DMS 273 (cell line): ENCODE data around the gene OR2AT4.
"Not testable (repeated sequence)": the region's sequence is repeated elsewhere in the genome, so short reads cannot be mapped to it uniquely, and the experiment has no call there.

ENCODE experiments used
- DNase-seq: peaks from one replicate; lab custom pipeline; 2025; ENCODE audit not compliant: unreplicated experiment; lab: John Stamatoyannopoulos, UW

The OR2AT4 gene

DNA sequence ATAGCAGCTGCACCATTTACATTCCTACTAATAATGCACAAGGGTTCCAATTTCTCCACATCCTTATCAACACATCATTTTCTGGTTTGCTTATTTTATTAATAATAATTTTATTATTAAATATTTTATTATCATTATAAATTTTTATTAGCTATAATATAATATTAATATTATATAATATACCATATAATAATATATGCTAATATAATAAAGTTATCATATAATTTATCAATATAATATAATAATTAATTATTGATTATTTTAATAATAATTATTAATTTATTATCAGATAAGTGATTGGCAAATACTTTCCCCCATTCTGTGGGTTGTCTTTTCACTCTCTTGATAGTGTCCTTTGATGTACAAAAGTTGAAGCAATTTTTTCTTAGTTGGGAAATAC is 27.7 kb downstream of the OR2AT4 start:
- no peak for DNase-seq

DNA sequence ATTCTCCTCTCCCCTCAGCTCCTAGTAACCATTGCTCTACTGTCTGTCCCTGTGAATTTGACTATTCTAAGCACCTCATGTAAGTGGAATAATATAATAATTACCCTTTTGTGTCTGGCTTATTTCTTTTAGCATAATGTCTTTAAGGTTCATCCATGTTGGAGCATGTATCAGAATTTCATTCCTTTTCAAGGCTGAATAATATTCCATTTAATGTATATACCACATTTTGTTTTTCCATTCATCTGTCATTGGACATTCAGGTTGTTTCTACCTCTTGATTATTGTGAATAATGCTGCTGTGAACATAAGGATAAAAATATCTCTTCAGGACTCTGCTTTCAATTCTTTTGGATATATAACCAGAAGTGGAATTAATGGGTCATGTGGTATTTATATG is 28.1 kb downstream of the OR2AT4 start:
- DNase-seq = no peak

DNA sequence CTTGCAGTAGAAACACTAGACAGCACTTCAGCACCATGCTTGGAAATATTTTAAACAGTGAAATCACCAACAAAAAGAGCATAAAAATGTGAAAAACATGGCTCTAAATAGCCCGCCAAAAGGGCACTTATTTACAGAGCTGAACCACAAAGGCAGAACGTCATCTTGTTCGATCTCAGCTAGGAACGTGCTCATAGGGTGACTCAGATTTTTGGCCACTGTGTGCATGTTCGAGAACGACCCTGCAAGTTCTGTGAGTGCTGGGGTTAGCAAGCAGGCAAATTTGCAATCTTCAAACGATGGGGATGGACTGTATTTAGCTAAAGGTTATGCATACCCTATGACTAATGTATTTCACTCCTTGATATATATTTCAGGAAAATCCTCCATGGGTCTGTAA is 30.6 kb downstream of the OR2AT4 start:
- DNase-seq = no peak

DNA sequence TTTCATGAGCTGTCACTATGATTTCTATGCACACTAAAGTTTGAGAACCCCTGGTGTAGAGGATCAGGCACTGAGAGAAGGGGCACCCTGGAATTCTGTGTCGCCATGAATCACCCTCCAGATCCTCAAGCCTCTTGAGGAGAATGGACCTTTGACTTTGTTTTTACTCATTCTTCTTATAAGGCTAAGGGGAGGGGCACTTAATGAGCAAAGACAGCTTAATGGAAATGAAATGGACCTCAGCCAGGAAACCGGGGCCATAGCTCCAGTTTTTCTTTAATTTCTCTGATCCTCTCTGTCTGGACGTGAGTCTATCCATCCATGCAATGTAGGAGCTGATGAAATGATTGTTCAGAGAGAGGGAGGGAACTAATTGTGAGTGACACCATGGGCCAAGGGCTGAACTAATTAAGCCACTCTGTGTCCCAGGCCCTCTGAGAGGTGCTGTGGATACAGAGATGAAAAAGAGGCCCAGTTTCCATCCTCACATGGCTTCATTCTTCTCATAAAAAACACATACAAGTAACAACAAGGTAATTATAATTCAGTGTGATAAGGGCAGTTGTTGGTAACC is 32.8 kb downstream of the OR2AT4 start:
- no peak for DNase-seq

DNA sequence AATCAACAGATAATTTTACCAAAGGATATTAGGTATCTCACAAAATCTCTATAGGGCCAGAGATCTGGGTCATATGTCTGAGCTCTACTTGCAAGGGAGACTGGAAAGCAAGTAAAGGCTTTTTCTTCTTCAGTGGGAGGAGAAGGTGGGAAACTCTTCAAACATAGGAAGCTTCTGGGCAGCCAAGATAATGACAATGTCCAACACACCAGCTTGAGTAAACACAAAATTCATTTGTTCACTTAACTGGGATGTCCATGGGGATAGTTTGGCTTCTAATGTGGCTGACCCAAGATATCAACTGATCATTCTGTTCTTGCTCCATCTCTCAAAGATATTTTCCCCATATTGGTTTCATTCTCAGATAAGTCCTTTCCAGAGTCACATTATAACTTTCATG is 37.4 kb downstream of the OR2AT4 start:
- no peak for DNase-seq

DNA sequence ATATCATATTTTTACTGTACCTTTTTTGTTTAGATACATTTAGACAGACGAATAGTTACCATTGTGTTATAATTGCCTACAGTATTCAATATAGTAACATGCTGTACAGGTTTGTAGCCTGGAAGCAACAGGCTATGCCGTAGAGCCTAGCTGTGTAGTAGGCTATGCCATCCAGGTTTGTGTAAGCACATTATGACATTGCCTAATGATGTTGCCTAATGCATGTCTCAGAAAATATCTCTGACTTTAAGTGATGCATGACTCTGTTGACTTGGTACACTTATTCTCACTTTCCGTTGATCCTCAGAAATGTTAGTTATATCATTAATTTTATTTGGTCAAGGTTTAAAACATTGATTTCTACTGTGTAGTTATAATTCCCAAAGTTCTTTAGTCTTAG is 39.9 kb downstream of the OR2AT4 start:
- no peak for DNase-seq

DNA sequence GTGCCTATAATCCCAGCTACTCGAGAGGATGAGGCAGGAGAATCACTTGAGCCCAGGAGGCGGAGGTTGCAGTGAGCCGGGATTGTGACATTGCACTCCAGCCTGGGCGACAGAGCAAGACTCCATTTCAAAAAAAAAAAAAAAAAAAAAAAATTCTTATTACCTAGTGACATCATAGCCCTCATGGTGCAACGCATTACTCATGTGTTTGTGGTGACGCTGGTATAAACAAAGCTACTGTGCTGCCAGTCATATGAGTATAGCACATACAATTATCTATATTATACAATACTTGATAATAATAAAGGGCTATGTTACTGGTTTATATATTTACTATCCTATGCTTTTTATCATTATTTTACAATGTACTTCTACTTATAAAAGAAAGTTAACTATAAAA is 41.2 kb downstream of the OR2AT4 start:
- no peak for DNase-seq

DNA sequence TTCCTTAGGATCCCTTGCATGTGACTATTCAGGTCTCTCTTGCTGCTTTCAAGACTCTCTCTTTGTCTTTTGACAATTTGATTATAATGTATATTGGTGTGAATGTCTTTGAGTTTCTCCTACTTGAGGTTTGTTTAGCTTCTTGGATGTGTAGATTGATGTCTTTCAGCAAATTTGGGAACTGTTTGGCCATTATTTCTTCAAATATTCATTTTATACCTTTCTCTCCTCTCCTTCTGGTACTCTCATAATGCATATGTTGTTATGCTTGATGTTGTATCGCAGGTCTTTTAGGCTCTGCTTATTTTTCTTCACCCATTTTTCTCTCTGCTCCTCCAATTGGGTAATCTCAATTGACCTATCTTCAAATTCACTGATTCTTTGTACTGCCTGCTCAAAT is 44.2 kb downstream of the OR2AT4 start:
- no peak for DNase-seq

DNA sequence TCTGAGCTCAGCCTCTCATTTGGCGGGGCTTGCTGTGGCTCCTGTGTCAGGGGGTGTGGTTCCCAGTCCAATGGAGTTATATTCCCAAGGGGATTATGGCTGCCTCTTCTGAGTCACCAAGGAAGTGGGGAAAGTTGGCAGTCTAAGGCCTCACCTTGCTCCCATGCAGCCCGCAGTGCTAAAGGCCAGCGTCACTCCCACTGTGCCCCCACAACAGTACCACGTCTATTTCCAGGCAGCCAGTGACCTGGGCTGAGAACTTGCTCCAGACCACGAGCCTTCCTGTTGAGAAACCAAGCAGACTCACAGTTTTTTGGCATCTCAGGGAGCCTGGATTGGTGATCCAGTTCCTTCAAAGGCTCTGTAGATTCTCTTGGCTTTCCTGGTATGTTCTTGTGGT is 45.6 kb downstream of the OR2AT4 start:
- DNase-seq = no peak

DNA sequence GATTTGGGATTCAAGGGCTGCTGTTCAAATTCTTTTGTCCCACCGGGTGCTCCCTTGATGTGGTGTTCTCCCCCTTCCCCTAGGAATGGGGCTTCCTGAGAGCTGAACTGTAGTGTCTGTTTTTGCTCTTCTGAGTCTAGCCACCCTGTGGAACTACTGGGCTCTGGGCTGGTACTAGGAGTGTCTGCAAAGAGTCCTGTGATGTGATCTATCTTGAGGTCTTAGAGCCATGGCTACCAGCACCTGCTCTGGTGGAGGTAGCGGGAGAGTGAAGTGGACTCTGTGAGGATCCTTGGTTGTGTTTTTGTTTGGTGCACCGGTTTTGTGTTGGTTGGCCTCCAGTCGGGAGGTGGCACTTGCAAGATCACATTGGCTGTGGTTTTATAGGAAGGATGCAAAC is 46.2 kb downstream of the OR2AT4 start:
- no peak for DNase-seq

DNA sequence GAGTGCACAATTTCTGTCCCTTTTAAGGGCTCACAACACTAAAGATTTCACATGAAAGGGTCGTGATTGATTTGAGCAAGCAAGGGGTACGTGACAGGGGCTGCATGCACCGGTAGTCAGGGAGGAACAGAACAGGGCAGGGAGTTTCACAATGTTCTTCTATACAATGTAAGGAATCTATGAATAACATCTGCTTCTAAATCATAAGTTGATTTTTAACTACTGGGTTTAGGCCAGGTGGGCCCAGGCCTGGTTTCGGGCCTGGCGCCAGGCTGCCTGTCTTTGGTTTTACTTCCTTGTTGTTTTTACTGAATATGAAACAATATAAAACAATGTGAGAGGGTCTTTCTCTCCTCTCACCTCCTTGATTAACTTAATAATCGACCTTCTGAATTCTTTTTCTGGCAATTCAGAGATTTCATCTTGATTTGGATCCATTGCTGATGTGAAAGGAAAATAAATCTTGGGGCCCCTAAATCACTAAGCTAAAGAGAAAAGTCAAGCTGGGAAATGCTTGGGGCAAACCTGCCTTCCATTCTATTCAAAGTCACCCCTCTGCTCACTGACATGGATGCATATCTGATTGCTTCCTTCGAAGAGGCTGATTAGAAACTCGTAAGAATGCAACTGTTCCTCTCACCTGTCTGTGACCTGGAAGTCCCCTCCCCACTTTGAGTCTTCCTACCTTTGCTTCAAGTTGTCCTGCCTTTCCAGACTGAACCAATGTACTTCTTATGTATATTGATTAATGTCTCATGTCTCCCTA is 47.0 kb downstream of the OR2AT4 start:
- DNase-seq = not testable (repeated sequence)

DNA sequence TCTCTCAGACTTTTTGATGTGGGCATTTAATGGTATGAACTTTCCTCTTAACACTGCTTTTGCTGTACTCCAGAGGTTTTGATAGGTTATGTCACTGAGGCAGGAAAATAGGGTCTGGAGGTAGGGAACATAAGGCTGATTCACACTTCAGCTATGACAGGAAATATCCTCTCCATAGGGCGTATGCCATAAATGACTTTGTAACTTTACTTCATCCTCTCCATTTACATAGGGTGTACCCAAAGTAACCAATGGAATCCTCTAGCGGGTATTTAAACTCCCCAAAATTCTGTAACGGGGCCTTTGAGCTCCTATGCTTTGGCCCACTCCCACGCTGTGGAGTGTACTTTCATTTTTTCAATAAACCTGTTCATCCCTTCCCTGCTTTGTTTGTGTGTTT is 49.5 kb downstream of the OR2AT4 start:
- no peak for DNase-seq

DNA sequence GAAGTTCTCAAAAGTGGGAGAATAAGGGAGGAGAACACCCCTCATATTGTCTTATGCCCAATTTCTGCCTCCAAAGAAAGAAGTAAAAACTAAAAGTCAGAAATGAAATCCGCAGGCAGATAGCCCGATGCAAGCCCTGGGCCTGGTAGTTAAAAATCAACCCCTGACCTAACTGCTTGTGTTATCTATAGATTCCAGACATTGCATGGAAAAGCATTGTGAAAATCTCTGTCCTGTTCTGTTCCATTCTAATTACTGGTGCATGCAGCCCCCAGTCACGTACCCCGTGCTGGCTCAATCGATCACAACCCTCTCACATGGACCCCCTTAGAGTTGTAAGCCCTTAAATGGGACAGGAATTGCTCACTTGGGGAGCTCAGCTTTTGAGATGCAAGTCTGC is 50.0 kb downstream of the OR2AT4 start:
- DNase-seq = not testable (repeated sequence)

DNA sequence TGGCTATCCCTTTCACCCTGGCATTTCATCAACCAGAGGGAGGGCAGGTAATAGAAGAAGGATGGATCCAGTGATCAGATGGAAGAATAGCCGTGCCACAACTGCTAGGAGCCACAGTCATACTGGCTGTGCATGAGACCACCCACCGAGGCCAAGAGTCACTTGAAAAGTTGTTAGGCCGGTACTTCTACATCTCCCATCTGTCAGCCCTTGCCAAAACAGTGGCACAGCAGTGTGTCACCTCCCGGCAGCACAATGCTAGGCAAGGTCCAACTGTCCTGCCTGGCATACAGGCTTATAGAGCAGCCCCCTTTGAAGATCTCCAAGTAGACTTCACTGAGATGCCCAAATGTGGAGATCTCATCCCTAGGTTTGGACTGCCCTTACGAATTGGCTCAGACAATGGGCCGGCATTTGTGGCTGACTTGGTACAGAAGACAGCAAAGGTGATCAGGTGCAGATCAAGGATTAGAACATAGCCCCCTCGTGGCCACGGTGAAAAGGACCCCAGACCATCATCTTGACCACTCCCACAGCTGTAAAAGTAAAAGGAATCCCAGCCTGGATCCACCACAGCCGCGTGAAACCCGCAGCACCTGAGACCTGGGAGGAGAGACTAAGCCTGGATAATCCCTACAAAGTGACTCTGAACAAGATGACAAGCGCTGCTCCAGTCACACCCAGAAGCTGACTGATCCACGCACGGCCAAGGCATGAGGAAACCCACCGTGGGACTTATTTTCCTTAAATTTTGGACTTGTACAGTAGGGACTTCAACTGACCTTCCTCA is 52.1 kb downstream of the OR2AT4 start:
- DNase-seq = not testable (repeated sequence)

DNA sequence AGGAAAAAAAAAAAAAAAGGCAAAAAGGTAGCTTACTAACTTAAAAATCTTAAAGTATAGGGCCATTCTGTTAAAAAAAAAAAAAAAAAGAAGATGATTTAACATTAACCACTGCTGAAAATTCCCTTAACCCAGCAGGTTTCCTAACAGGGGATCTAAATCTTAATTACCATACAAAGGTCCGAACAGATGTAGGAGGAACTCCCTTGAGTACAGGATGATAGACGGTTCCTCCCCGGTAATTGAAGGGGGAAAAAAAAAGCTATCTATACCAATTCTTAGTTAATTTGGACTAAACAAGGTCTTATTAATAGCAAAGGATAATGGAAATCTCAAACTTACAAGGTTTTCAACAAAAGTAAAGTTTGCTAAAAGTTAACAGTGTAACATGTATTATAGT is 54.9 kb downstream of the OR2AT4 start:
- not testable (repeated sequence) for DNase-seq

DNA sequence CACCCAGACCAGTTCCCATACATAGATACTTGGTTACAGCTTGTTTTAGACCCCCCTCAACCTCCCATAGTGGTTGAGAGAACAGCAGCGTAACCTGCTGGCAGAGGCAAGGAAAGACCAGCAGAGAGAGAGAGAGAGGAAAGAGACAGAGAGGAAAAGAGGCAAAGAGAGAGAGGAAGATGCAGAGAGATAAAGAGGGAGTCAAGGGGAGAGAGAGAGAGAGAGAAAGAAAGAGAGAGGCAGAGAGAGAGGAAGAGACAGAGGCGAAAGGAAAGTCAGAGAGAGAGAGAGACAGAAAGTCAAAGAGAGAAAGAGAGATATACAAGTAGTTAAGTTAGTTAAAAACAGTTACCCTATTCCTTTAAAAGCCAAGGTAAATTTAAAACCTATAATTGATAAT is 55.4 kb downstream of the OR2AT4 start:
- no peak for DNase-seq

DNA sequence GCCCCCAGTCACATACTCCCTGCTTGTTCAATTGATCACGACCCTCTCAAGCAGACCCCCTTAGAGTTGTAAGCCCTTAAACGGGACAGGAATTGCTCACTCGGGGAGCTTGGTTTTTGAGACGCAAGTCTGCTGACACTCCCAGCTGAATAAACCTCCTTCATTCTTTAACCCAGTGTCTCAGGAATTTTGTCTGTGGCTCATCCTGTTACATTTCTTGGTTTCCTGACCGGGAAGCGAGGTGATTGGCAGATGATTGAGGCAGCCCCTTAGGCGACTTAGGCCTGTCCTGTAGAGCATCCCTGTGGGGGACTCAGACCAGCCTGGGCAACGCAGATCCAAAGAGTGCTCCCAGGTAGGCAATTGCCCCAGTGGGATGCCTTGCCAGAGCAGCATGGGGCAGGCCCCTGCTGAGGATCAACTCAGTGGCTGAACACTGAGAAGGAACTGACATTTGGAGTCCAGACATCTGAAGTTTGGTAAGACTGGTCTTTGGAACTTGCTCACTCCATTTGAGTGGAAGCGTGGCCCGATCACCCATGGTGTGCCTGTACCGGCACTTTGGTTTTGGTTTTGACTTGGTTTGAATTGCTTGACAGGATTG is 56.4 kb downstream of the OR2AT4 start:
- no peak for DNase-seq

DNA sequence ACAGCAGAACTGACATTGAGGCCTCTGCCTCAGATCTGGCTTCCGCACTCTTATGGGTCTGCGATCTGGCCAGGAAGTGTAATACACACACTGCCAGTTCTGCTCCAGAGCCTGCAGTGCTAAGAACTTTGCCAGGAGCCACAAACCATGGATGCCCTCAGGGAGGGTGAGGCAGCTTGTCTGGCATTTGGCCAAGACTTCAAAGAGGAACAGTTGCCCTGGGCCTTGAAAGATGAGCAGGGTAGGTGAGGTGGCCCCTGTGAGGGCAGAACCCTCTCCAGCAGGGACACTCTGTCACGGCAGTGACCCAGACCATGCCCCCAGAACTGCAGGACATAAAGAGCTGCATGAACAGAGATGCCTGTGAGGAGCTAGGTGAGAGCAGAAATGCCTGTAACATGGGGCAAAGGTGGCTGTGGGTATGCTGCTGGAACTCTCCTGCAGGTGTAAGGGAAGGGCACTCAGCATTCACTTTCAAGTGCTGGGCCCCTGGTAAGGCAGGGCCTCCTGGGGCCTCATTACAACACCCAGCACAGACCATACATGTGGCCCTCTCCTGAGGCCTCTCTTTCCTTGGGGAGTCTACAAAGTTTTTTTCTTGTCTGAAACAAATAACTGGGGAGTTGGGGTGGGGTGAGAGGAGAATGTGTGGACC is 60.6 kb downstream of the OR2AT4 start:
- DNase-seq = peak; percentile 50

DNA sequence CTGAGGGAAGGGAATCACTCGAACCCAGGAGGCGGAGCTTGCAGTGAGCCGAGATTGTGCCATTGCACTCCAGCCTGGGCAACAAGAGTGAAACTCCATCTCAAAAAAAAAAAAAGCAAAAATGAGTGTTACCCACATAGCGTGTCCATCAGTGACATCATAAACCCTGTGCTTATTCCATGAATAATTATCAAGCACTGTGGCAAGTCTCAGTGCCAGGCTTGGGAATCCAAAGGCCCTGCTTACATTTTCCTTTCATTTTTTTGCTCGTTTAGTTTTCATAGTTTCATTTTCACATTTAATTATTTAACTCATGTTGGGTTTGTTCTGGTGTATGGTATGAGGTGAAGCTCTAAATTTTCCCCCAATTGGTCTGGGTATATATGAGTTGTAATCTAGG is 61.4 kb downstream of the OR2AT4 start:
- no peak for DNase-seq

DNA sequence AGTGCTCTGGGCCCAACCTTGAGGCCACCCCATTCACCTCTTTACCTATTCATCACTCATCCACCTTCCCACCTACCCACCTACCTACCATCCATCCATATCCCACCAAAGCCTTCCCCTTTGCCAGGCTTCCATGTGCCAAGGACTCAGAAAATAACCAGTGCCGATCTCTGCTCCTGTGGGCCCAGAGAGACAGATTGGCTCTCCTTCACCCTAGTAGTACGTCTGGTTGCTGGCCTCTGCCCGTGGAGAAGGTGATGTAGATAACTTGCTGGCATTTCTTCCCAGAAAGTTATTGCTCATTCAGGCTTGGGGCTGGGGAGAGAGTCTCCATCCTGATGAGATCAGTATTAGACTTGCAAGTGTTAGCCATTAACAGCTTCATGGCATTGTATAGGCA is 62.8 kb downstream of the OR2AT4 start:
- DNase-seq = no peak

DNA sequence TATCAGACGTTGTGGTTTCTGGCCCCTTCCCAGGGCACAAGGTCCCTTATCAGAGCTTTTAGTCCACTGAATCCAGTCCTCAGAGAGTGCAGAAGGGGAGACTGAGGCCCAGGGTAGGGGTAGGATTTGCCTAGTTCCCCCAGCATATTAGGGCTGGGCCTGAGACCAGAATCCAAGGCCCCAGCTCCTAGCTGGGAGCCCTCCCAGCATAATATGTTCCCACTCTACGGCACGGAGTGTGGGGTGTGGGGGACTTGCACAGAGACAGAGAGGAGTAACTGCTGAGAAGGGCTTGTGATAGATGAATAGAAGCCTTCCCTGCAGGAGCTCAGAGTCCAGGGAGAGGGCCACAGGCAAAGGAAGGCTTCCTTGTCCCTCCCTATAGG is 64.1 kb downstream of the OR2AT4 start:
- DNase-seq = no peak
